CD4-positive, alpha-beta T cell treated with Interleukin-17A for 1 hour (primary cell): ENCODE measurements around the gene GADL1.

Source experiments
- DNase-seq: peaks from one replicate; pipeline ENCODE4 v3.0.0-alpha.2; 2020

Gene GADL1, protein sequence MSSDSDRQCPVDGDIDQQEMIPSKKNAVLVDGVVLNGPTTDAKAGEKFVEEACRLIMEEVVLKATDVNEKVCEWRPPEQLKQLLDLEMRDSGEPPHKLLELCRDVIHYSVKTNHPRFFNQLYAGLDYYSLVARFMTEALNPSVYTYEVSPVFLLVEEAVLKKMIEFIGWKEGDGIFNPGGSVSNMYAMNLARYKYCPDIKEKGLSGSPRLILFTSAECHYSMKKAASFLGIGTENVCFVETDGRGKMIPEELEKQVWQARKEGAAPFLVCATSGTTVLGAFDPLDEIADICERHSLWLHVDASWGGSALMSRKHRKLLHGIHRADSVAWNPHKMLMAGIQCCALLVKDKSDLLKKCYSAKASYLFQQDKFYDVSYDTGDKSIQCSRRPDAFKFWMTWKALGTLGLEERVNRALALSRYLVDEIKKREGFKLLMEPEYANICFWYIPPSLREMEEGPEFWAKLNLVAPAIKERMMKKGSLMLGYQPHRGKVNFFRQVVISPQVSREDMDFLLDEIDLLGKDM

DNA sequence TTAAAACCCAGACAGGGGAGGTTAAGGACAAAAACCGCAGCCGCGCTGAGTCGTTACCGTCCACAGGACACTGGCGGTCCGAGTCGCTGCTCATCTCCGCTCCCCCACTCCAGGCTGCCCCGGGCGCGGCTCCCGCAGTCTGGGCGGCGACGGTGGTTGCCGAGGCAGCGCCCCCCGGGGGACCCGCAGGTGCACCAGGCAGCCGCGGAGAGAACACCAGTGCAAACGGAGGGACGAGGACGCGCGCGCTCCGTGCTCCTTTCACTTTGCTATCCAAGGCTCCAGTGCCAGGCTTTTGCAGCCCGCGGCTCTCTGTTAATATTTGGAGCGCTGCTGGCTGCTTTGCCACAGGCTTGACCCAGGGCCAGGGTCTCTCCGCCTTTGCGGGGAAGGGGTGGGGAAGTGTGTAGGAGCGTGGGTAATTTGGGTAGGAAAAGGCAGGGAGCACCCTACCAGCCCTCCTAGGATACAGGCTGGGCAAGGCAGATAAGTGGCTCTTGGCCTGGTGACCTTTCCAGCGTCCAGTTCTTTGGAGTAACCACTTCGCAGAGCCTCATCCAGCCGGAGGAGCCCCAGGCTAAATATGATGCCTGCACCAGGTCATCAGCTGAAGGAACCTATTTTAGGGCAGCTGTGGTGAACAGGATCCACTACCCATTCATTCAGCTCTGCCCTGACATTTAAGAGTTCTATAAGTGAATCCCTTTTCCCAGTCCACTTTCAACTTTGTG, at the start of gene GADL1:
Gene GADL1, minus strand, starts transcription at position 141 of the 731 bp plus-strand sequence. Its CDS starts 47 bp downstream, at position 94.
- DNase-seq = no peak

- no peak for DNase-seq
These were observed 49.7 kb upstream of the GADL1 start for GRCh38 chr3:30944124-30944523.

GRCh38 chr3:30943206-30943605, 48.7 kb upstream of the GADL1 start:
- DNase-seq = no peak

GRCh38 chr3:30941342-30941741, 46.9 kb upstream of the GADL1 start:
- DNase-seq = no peak

GRCh38 chr3:30940740-30941139, 46.3 kb upstream of the GADL1 start:
- DNase-seq = no peak

- DNase-seq = peak; percentile 6
These were observed 39.7 kb upstream of the GADL1 start for GRCh38 chr3:30934208-30934550.

DNA sequence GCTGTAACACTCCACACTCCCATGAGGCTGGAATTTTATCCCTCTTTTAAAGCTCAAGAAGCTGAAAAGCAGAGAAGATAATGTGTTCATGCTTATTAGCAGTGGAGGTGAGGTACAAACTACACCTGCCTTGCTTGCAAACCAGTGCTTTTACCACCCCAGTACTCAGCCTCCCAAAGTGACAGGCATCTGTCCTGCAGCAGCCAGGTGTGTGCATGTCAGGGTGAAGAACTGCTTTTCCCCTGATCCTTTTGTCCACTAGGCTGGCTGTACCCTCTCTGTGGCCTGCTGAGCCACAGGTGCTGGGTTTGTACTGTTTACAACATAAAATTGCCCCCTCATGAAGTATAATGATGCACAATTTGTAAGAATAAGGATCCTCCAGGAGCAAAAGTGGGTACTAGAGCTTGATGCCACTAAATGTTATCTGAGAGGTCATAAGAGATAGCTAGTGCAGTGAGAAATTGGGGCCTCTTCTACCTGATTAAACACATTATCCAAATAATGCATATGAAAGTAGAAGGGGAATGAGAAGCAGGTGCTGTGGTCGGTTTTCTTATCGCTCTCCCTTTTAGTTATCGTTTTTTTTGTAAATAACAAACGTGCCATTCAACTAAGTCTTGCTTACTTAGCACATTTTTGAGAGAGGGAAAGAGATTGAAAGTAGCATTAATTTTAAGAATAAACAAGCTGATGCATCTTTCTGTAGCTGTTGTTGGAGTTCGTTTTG, 39.2 kb upstream of the GADL1 start:
- no peak for DNase-seq

DNA sequence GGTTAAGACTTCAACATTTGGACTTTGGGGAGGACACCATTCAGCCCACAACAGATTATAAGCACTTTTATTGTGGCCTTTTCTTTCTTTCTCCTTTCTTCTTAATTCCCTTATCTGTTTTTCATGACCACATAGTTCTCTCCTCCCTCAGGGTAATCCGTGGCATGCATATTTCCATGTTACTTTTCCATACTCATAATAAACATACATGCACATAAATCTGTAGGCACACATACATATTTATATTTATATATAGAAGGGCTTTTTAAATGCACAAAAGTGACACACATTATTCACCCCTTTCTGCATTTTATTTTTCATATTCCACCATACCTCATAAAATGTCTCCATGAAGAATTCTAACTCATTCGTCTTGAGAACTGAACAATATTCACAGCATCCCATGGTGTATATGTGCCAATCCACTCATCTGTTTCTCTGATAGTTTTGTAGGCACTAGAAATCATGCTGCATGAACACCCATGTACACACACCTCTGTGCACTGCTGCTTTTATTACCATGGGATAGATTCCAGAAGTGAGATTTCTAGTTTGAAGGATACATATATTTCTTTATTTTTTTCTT, 38.1 kb upstream of the GADL1 start:
- no peak for DNase-seq

DNA sequence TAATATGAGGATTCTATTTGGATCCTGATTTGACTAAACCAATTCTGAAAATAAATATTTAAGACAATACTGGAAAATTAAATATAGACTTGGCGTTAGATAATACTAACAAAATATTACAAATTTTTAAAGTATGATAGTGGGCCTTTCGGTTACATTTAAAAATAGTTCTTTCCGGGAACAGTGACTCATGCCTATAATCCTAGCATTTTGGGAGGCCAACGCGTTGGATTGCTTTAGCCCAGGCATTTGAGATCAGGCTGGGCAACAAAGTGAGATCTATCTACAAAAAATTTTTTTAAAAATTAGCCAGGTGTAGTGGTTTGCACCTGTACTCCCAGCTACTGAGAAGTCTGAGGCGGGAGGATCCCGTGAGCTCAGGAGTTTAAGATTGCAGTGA, 30.3 kb upstream of the GADL1 start:
- no peak for DNase-seq

DNA sequence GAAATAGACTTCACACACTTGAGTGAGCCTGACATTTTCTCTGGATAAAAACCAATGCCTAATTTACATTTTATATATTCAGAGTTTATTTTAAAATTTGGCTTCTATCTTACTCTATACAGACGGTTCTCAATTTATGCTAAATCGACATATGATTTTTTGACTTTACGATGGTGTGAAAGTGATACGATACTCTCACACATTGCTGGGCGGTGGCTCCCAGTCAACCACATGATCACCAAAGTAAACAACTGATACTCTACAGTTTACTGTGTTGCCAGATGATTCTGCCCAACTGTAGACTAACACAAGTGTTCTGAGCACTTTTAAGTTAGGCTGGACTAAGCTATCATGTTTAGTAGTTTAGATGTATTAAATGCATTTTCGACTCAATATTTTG, 25.1 kb upstream of the GADL1 start:
- DNase-seq = no peak

- DNase-seq = no peak
These were observed 24.3 kb upstream of the GADL1 start for GRCh38 chr3:30918761-30919160.

DNA sequence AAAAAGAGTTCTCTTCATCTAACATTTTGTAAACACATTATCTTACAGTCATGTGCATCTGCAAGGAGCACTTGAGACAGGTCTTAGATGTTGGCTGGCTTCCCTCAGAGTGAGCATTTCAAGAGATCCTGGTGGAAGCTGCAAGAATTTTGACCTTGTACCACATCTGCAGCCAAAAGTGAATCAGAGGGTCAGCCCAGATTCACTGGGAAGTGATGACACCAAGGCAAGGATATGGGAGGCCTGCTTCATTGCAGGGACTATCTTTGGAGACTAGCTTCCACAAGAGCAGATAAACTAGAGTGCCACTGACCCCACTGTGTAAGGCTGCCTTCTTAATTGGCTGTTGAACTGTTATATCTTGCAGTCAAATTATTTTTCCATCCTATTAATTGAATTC, 21.3 kb upstream of the GADL1 start:
- DNase-seq = no peak

GRCh38 chr3:30914696-30915095, 20.2 kb upstream of the GADL1 start:
- no peak for DNase-seq

DNA sequence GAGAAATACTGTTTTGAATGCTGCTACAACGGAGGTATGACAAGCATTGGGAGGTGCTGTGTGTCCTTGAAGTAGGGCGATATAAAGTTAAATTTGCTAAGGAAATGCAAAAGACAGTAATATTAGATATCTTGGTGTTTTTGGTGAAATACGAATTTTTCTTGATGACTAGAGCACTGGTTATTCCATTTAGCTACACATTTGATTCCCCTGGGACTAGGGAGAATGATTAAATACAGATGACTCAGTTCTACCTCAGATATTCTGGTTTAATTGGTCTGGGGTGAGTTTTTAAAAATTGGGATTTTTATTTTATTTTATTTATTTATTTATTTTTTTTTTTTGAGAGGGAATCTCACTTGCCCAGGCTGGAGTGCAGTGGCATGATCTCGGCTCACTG, 18.7 kb upstream of the GADL1 start:
- no peak for DNase-seq

DNA sequence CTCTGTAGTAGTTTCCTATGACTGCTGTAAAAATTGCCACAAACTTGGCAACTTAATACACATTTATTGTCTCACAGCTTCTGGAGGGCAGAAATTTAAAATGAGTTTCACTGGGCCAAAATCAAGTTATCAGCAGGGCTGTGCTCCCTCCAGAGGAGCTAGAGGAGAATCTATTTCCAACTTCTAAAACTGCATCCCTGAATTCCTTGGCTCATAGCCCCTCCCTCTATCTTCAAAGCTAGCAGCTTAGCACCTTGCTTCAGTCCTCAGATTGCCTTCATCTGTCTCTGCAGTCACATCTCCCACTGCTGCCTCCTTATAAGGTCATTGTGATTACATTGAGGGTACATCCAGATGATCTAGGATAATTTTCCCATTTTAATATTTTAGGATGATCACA, 17.8 kb upstream of the GADL1 start:
- no peak for DNase-seq

DNA sequence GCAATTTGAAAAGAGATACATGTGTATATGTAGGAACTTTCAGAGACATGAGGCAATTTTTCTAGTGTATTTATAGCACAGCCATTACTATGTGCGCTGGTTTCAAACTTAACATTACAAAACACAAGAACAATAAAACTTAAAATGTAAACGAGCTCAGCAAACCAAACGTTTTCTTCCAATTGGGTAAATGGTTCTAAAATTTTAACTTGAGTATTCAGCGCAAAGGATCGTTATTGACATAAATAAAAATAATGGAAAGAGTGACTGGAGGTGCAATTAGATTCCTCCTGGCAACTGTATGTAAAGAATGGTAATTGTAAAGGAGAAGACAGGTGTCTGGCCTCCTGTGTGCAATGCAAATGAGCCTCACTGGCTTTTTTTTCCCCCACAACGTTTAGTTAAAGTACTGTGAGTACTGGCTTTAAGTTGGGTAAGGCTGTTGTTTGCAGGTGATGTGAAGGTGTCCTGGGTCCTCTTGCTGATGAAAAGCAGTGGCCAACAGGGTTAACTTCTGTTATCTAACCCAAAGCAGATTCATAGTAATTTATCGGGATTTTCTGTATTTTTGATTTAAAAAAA, 14.1 kb upstream of the GADL1 start:
- DNase-seq = no peak

- no peak for DNase-seq
These were observed 10.5 kb upstream of the GADL1 start for GRCh38 chr3:30904996-30905395.

DNA sequence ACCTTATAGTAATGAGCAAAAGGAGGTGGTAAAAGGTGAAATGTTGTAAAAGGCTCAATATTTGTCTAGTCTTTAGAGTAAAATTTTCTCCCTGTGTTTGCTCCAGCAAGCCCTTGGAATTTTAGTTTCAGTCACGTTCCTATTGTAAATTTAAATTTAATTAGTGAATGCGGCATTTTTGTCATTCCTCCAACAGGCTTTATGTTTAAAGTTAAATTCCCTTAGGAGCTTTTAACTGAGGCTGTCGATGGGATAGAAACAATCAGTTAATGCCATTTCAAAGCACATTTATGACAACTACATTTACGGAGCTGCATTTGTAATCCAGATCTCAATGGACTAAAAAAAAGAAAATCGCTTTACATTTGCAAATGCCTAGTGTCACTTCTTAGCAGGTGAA, 868 bp upstream of the GADL1 start:
- DNase-seq = no peak

GRCh38 chr3:30893678-30894325, 659 bp downstream of the GADL1 start:
- DNase-seq = no peak

GRCh38 chr3:30890907-30891306, 3.6 kb downstream of the GADL1 start:
- DNase-seq = no peak

DNA sequence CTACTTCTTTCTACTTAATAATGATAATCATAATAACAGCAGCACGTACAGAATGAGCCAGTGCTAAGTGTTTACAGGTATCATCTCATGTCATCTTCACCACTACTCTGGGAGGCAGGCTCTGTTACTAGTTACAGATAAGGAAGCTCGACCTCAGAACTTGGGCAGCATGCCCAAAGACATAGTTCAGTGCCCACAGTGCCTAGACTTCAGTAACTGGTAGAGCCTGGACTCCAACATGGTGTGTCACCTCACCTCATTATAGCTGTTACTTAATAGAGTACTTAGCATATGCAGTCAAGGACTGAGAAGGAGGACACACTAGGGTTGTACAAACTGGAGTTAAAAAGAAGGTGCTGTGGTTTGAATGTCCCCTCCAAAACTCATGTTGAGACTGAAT, 7.6 kb downstream of the GADL1 start:
- no peak for DNase-seq

- DNase-seq = no peak
These were observed 15.6 kb downstream of the GADL1 start for GRCh38 chr3:30878862-30879261.
